ENCODE measurements around the gene CCDC116. TPM values are rescaled to one million over a fixed set of nuclear protein-coding genes. Genes with fewer than 3 reads are reported as not detected.
A peak's percentile ranks its signal among the peaks of the same experiment; 100 is the strongest.

The CCDC116 gene
- 0.10 TPM for polyA plus RNA-seq (2013, experiment 1 of 2)
- 0.18 TPM for polyA plus RNA-seq (2013, experiment 2 of 2)

DNA sequence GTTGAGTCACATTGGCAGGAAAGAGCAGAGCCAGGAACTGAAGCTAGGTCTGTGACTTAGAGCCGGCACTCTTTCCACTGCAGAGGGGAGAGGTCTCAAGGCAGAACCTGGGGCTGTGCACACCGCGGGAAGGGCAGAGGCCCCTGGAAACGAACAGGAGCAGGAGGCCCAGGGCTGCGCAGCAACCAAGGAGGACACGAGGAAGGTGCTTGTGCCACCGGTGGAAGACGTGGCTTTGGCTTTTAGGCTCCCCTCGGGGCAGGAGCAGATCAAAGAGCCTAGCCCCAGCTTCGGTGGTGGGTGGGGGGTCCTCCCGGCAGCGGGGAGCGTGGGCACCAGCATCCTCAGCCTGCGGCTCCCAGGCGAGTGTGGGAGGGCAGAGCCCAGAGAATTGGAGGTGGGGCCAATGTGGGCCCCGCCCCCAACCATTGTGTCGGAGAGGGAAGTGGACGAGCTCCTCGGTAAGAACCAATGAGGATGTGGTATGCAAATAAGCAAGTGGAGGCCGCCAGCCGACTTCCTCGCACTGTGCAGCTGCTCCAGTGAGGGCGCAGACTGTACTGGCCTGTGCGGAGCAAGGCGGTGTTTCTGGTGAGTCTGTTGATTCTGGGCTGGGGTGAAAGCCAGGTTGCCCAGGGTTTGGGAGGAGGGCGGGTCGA is at the start of gene CCDC116:
Gene CCDC116, plus strand, starts transcription at position 524 of the 659 bp plus-strand sequence. CDS start 422 bp downstream, outside the sequence.
- Histone ChIP-seq H4K91ac (ENCODE audit: low read depth, low read length, poor library complexity) (no peak within 1 kb of the TSS), H3K4ac (ENCODE audit: low read length) (no peak within 1 kb of the TSS), H2BK120ac (ENCODE audit: low read depth, low read length) (no peak within 1 kb of the TSS), H3K36me3 (replicated peaks in 1 of 2; ENCODE audit: control insufficient read depth in 2 of 2, insufficient read depth in 2 of 2, low read length in 2 of 2) (peaks cover 4 to 13% of the 10 kb centered on the region in 2 donors), H3K4me1 (ENCODE audit: control insufficient read depth in 2 of 2, insufficient read depth in 1 of 2, low read depth in 1 of 2, low read length in 2 of 2) (peaks cover 7 to 8% of the 10 kb centered on the region in 2 donors), H3K14ac (ENCODE audit: low read length) (peak within 1 kb of the TSS; percentile 71), H3K4me2 (ENCODE audit: insufficient read depth, low read length, poor library complexity, severe bottlenecking) (no peak within 1 kb of the TSS), H3K9me3 (replicated peaks in 1 of 2; ENCODE audit: control insufficient read depth in 2 of 2, insufficient read depth in 1 of 2, low read depth in 1 of 2, low read length in 2 of 2) (peaks cover 0 to 5% of the 10 kb centered on the region in 2 donors), H3K27ac (replicated peaks; ENCODE audit: low read length) (no peak within 1 kb of the TSS), H2BK5ac (ENCODE audit: low read length) (peak within 1 kb of the TSS; percentile 66), H2AFZ (ENCODE audit: low read length) (no peak within 1 kb of the TSS), H3K4me3 (ENCODE audit: low read length in 2 of 2) (no peak within 1 kb of the TSS), H3K9ac (ENCODE audit: low read depth, low read length, poor library complexity) (no peak within 1 kb of the TSS), H3K23ac (ENCODE audit: low read depth, low read length, poor library complexity) (peak within 1 kb of the TSS; percentile 100), H3K18ac (ENCODE audit: low read length) (peak within 1 kb of the TSS; percentile 76), H3K79me1 (ENCODE audit: low read depth, low read length) (peaks cover 14% of the 10 kb centered on the region), H3K27me3 (ENCODE audit: control insufficient read depth in 3 of 3, insufficient read depth in 3 of 3, low read depth in 1 of 3, low read length in 3 of 3) (peaks cover 0 to 2% (median 0%) of the 10 kb centered on the region in 3 experiments), H4K8ac (ENCODE audit: low read depth, low read length) (peak within 1 kb of the TSS; percentile 17), H2BK15ac (ENCODE audit: low read length) (no peak within 1 kb of the TSS), H2BK12ac (ENCODE audit: low read length) (peak within 1 kb of the TSS; percentile 41), H2AK5ac (ENCODE audit: low read depth, low read length) (peak within 1 kb of the TSS; percentile 81)
- no CpG with 5 or more reads among the region's 27 CpGs for WGBS, 2 donors (ENCODE audit: extremely low coverage in 2 of 2, insufficient read length in 2 of 2, insufficient replicate concordance in 1 of 2)
- DNase-seq (ENCODE audit: low spot score) = no peak

- Histone ChIP-seq H3K9ac (ENCODE audit: low read depth, low read length, poor library complexity) (no peak overlapping the region), H3K9me3 (replicated peaks in 1 of 2; ENCODE audit: control insufficient read depth in 2 of 2, insufficient read depth in 1 of 2, low read depth in 1 of 2, low read length in 2 of 2) (peaks cover 0 to 1% of the 10 kb centered on the region in 2 donors), H3K4ac (ENCODE audit: low read length) (no peak overlapping the region), H2AK5ac (ENCODE audit: low read depth, low read length) (no peak overlapping the region), H2BK12ac (ENCODE audit: low read length) (no peak overlapping the region), H4K8ac (ENCODE audit: low read depth, low read length) (no peak overlapping the region), H2BK5ac (ENCODE audit: low read length) (no peak overlapping the region), H2AFZ (ENCODE audit: low read length) (no peak overlapping the region), H3K4me2 (ENCODE audit: insufficient read depth, low read length, poor library complexity, severe bottlenecking) (no peak overlapping the region), H3K4me3 (ENCODE audit: low read length in 2 of 2) (no peak overlapping the region), H3K79me1 (ENCODE audit: low read depth, low read length) (peaks cover 14% of the 10 kb centered on the region), H3K14ac (ENCODE audit: low read length) (no peak overlapping the region), H2BK15ac (ENCODE audit: low read length) (no peak overlapping the region), H3K27ac (replicated peaks; ENCODE audit: low read length) (no peak overlapping the region), H3K23ac (ENCODE audit: low read depth, low read length, poor library complexity) (peak overlapping the region; percentile 5), H3K36me3 (replicated peaks in 1 of 2; ENCODE audit: control insufficient read depth in 2 of 2, insufficient read depth in 2 of 2, low read length in 2 of 2) (peaks cover 4 to 39% of the 10 kb centered on the region in 2 donors), H2BK120ac (ENCODE audit: low read depth, low read length) (no peak overlapping the region), H4K91ac (ENCODE audit: low read depth, low read length, poor library complexity) (no peak overlapping the region), H3K18ac (ENCODE audit: low read length) (no peak overlapping the region), H3K27me3 (ENCODE audit: control insufficient read depth in 3 of 3, insufficient read depth in 3 of 3, low read depth in 1 of 3, low read length in 3 of 3) (no peaks in the 10 kb centered on the region), H3K4me1 (ENCODE audit: control insufficient read depth in 2 of 2, insufficient read depth in 1 of 2, low read depth in 1 of 2, low read length in 2 of 2) (no peaks in the 10 kb centered on the region)
- no peak for DNase-seq (ENCODE audit: low spot score)
- no CpG with 5 or more reads among the region's 10 CpGs for WGBS, 2 donors (ENCODE audit: extremely low coverage in 2 of 2, insufficient read length in 2 of 2, insufficient replicate concordance in 1 of 2)
These were observed 49.5 kb upstream of the CCDC116 start for GRCh38 chr22:21582801-21583740.

GRCh38 chr22:21585389-21585788 is 47.2 kb upstream of the CCDC116 start:
- Histone ChIP-seq H3K4me1 (ENCODE audit: control insufficient read depth in 2 of 2, insufficient read depth in 1 of 2, low read depth in 1 of 2, low read length in 2 of 2) (no peaks in the 10 kb centered on the region), H2BK12ac (ENCODE audit: low read length) (no peak overlapping the region), H3K4me3 (ENCODE audit: low read length in 2 of 2) (no peak overlapping the region), H2BK5ac (ENCODE audit: low read length) (no peak overlapping the region), H3K79me1 (ENCODE audit: low read depth, low read length) (peaks cover 7% of the 10 kb centered on the region), H3K27ac (replicated peaks; ENCODE audit: low read length) (no peak overlapping the region), H3K9ac (ENCODE audit: low read depth, low read length, poor library complexity) (no peak overlapping the region), H3K14ac (ENCODE audit: low read length) (no peak overlapping the region), H2AK5ac (ENCODE audit: low read depth, low read length) (no peak overlapping the region), H3K23ac (ENCODE audit: low read depth, low read length, poor library complexity) (no peak overlapping the region), H2AFZ (ENCODE audit: low read length) (no peak overlapping the region), H3K4me2 (ENCODE audit: insufficient read depth, low read length, poor library complexity, severe bottlenecking) (no peak overlapping the region), H2BK15ac (ENCODE audit: low read length) (no peak overlapping the region), H3K27me3 (ENCODE audit: control insufficient read depth in 3 of 3, insufficient read depth in 3 of 3, low read depth in 1 of 3, low read length in 3 of 3) (no peaks in the 10 kb centered on the region), H4K91ac (ENCODE audit: low read depth, low read length, poor library complexity) (no peak overlapping the region), H2BK120ac (ENCODE audit: low read depth, low read length) (no peak overlapping the region), H4K8ac (ENCODE audit: low read depth, low read length) (no peak overlapping the region), H3K18ac (ENCODE audit: low read length) (no peak overlapping the region), H3K4ac (ENCODE audit: low read length) (no peak overlapping the region), H3K36me3 (replicated peaks in 1 of 2; ENCODE audit: control insufficient read depth in 2 of 2, insufficient read depth in 2 of 2, low read length in 2 of 2) (peaks cover 6 to 43% of the 10 kb centered on the region in 2 donors), H3K9me3 (replicated peaks in 1 of 2; ENCODE audit: control insufficient read depth in 2 of 2, insufficient read depth in 1 of 2, low read depth in 1 of 2, low read length in 2 of 2) (peaks cover 0 to 1% of the 10 kb centered on the region in 2 donors)
- WGBS, 2 donors (ENCODE audit: extremely low coverage in 2 of 2, insufficient read length in 2 of 2, insufficient replicate concordance in 1 of 2) = no CpG with 5 or more reads among the region's 2 CpGs
- DNase-seq (ENCODE audit: low spot score) = no peak
